Measurements from ENCODE around the gene HDAC7. TPM values are rescaled to one million over a fixed set of nuclear protein-coding genes. Genes with fewer than 3 reads are reported as not detected.

Gene HDAC7
- 10 to 100 TPM in 7 of 8 experiments, 1 to 10 TPM in 1; 9.8 to 43.8 (median 19.3) TPM for total RNA-seq

DNA sequence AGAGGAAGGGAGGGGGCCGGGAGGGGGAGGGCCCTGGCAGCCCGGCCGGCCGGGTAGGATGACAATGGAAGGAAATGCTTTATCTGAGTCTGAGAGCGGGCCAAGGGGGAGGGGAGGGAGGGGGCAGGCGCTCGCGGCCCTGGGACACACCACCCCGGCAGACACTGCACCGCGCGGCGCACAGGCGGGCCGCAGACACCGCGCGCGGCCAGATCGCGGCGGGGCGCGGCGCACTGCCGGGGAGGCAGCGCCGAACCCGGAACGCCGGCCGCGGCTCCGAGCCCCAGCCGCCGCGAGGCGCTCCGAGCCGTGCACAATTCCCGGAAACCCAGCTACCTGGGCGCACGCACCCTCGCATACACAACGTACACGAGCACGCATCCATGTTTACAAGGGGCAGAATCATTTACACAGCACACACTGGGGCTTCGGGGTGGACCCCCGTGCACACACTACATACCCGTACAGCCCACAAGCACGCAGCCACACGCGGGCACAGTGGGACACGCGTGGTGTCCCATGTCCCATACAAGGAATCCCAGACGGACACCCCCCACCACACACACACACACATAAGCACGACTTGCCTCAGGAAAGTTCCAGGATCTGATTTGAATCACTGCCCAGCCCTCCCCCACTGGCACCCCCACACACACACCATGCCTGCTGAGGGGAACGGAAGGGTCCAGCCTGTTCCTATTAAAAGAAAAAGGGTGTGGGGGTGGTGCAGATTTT, at the start of gene HDAC7:
HDAC7 (minus strand) TSS at position 8 of the 735 bp plus-strand sequence. CDS start 118 bp downstream, outside the sequence.
- 0% methylated on average over 3 to 7 of the region's 58 CpGs; no CpG with 5 or more reads in 7 of the 10 experiments for WGBS, 10 experiments

DNA sequence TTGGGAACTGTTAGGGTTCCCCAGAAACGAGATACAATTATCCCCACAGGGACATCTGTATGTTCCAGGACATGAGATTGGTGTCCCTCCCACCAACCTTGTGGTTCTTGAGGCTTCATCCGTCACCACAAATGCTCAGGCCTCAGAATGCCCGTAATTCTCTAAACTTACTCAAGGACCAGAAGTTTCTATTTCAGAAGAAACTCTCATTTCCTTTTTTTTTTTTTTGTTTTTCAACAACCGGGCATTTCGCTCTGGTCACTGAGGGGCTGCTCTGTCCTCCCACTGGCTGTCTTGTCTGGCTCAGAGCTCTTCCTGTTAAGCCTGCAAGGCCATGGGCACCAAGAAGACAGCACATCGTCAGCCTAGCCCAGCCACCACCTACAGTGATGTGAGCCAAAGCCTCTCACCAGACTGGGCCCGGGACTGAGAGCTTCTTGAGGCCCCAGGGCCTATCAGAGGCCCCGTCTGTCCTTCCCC, 48.9 kb upstream of the HDAC7 start:
- no peak for ATAC-seq (replicated peaks in 6 of 8)
- in situ Hi-C loops (cut with MboI; ENCODE audit: low pct_unique_long_range_greater_than_20kb in 2 of 9, low sequenced_read_pairs in 9 of 9, unreplicated experiment in 9 of 9) = no loop called here

More for the DNA sequence above, at the start of gene HDAC7:
- ATAC-seq (replicated peaks in 6 of 8) = peak; percentile 41 to 81 (median 74)
- Histone ChIP-seq H3K27ac (peak within 1 kb of the TSS; percentile 69 to 76), H3K4me1 (replicated peaks in 1 of 2) (peaks cover 28 to 34% of the 10 kb centered on the region in 2 donors), H3K4me3 (peak within 1 kb of the TSS; percentile 52 to 95 (median 91))
- in situ Hi-C loops (cut with MboI; ENCODE audit: low pct_unique_long_range_greater_than_20kb in 2 of 9, low sequenced_read_pairs in 9 of 9, unreplicated experiment in 9 of 9) = loop anchor here in 1 of 9 experiments (25.0 kb wide), 1 partner anchor 108 kb away; the partner anchor contains the start of gene RPAP3

DNA sequence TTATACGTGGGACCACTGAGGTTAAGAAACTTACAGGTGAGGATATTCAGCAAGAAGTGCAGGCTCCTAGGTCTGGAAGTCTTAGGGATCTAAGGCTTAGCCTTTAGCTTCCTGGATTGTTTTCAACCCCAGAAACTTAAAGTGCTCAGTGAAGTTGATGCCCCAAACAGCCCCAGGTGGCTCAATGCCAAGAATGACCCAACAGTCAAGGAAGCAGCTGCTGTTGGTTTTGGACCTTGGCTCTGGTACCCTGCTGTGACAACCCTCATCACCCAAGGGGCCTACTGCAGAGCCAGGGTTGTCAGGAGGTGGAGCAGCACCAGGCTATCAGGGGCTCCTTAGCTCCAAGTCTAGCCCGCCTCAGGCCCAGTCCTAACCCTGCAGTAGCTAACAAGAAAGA, 48.3 kb upstream of the HDAC7 start:
- Histone ChIP-seq H3K27ac (no peak overlapping the region), H3K4me3 (no peak overlapping the region), H3K4me1 (replicated peaks in 1 of 2) (no peaks in the 10 kb centered on the region)
- 60 to 100% (median 91%) methylated on average over 1 to 2 of the region's 2 CpGs; no CpG with 5 or more reads in 5 of the 10 experiments for WGBS, 10 experiments
- in situ Hi-C loops (cut with MboI; ENCODE audit: low pct_unique_long_range_greater_than_20kb in 2 of 9, low sequenced_read_pairs in 9 of 9, unreplicated experiment in 9 of 9) = no loop called here
- ATAC-seq (replicated peaks in 6 of 8) = no peak

More for the DNA sequence above, 48.9 kb upstream of the HDAC7 start:
- 40 to 92% (median 86%) methylated on average over 1 to 6 of the region's 8 CpGs; no CpG with 5 or more reads in 1 of the 10 experiments for WGBS, 10 experiments
- H3K27ac ChIP-seq = no peak overlapping the region
- no peak overlapping the region for H3K4me3 ChIP-seq
- no peaks in the 10 kb centered on the region for H3K4me1 ChIP-seq (replicated peaks in 1 of 2)

DNA sequence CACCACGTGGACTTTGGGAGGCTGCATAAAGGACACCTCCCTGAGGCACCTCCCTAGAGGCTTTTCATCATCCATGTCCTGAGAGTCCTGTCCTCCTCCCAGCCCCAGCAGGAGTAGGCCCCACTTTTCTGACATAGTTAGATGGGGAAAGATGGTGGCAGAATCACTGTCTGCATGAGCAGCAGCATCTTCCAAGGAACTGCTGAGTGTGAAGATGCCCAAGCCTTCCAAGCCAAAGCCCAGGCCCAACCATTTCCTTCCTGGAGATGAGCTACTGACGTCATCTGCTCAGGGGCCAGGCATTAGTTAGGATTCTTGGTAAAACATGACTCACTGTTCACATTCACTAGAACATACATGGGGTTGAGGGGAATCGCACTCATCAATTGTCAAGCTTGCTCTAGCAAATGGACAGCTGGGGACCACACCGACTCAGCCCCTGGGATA, 47.8 kb upstream of the HDAC7 start:
- 0 to 100% (median 82%) methylated on average over 1 to 2 of the region's 4 CpGs; no CpG with 5 or more reads in 5 of the 10 experiments for WGBS, 10 experiments
- in situ Hi-C loops (cut with MboI; ENCODE audit: low pct_unique_long_range_greater_than_20kb in 2 of 9, low sequenced_read_pairs in 9 of 9, unreplicated experiment in 9 of 9) = no loop called here
- no peak overlapping the region for H3K27ac ChIP-seq
- H3K4me3 ChIP-seq = no peak overlapping the region
- peak in 7 of 8 experiments; percentile 34 to 79 (median 73) for ATAC-seq (replicated peaks in 6 of 8)
- H3K4me1 ChIP-seq (replicated peaks in 1 of 2) = no peaks in the 10 kb centered on the region

DNA sequence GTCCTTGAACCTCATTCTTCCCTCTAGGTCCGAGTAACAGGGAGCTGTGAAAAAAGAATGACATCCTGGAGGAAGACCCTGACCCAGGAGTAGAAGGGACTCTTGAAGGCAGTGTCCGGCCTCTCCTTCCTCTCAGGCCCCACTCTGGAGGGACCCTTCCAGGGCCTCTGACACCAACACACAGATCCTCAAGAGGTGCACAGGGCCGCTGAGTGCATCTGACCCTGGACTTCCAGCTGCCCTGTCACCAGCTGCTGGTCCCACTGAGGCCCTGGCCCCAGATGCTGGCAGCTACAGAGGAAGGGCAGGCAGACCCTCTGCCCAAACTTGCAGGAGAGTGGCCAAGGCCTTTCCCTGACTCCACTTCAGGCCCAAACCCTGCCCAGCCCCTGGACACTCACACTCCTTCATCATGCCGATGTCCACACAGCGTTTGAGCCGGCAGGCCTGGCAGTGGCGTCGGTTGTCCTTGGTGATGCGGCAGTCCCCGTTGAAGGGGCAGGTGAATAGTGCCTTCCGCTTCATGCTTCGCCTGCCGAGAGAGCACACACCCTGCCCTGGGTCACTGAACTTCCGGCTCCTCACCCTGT, 45.0 kb upstream of the HDAC7 start:
- ATAC-seq (replicated peaks in 6 of 8) = no peak
- Histone ChIP-seq H3K4me3 (no peak overlapping the region), H3K27ac (no peak overlapping the region), H3K4me1 (replicated peaks in 1 of 2) (no peaks in the 10 kb centered on the region)
- in situ Hi-C loops (cut with MboI; ENCODE audit: low pct_unique_long_range_greater_than_20kb in 2 of 9, low sequenced_read_pairs in 9 of 9, unreplicated experiment in 9 of 9) = no loop called here
- 60 to 93% (median 90%) methylated on average over 1 to 9 of the region's 14 CpGs; no CpG with 5 or more reads in 7 of the 10 experiments for WGBS, 10 experiments

DNA sequence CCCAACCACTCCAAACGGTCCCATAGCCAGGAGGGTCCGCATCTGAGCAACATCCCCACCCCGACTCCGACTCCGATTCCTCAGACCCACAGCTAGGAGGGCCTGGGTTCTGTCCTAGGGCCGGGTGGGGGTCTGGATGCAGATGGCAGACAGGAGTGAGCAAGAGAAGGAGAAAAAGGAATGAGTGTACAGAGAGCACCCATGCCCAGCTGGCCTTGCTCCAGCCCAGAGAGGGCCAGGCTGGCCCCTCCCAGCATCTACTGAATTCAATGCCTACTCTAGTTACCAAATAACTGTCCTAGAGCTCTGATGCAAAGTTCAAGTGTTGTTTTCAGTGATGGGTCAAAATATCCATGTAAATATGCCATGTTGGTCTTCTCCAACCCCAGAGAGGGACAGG, 44.3 kb upstream of the HDAC7 start:
- WGBS, 10 experiments = 82% methylated on average over 6 of the region's 6 CpGs; no CpG with 5 or more reads in 9 of the 10 experiments
- Histone ChIP-seq H3K4me3 (no peak overlapping the region), H3K4me1 (replicated peaks in 1 of 2) (no peaks in the 10 kb centered on the region), H3K27ac (no peak overlapping the region)
- ATAC-seq (replicated peaks in 6 of 8) = peak in 1 of 8 experiments; percentile 34
- in situ Hi-C loops (cut with MboI; ENCODE audit: low pct_unique_long_range_greater_than_20kb in 2 of 9, low sequenced_read_pairs in 9 of 9, unreplicated experiment in 9 of 9) = no loop called here

DNA sequence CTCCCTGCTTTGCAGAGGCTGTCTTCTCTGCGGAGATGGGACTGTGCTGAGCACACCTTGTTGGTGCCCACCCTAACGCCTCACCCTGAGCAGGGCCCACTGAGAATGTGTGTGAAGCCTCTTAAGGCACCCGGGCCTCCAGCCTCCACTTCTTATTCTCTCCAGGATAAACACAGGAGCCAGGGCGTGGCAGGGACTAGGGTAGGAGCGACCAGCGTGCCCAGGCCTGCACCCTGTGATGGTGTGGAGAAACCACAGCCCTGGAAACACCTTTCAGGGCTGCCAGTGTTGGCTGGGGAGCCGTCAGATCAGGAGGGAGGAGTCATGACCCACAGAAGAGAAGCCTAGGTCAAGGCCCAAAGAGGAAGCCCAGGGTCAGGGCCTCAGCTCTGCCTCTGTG, 43.8 kb upstream of the HDAC7 start:
- in situ Hi-C loops (cut with MboI; ENCODE audit: low pct_unique_long_range_greater_than_20kb in 2 of 9, low sequenced_read_pairs in 9 of 9, unreplicated experiment in 9 of 9) = no loop called here

DNA sequence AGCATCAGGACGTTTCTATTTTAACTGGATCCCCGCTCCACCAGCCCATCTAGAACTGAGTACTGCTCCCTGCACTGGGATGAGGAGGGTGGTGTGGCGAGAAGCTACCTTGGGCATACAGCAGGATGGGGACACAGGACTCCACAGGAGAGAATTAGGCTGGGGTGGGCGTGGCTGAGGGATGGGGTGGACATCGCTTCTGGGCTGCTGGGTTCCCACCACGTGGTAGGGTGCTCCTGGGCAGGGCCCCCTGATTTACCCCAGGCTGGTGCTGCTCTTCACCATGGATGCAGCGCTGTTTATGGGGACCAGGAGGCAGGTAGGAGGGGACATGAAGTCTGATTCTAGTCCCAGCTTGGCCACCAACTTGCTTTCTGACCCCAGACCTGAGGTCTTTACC, 43.2 kb upstream of the HDAC7 start:
- Histone ChIP-seq H3K4me1 (replicated peaks in 1 of 2) (no peaks in the 10 kb centered on the region), H3K4me3 (no peak overlapping the region), H3K27ac (no peak overlapping the region)
- in situ Hi-C loops (cut with MboI; ENCODE audit: low pct_unique_long_range_greater_than_20kb in 2 of 9, low sequenced_read_pairs in 9 of 9, unreplicated experiment in 9 of 9) = no loop called here
- WGBS, 10 experiments = 40 to 83% (median 69%) methylated on average over 1 to 2 of the region's 7 CpGs; no CpG with 5 or more reads in 5 of the 10 experiments
- no peak for ATAC-seq (replicated peaks in 6 of 8)

More for the DNA sequence above, 43.8 kb upstream of the HDAC7 start:
- Histone ChIP-seq H3K27ac (no peak overlapping the region), H3K4me1 (replicated peaks in 1 of 2) (no peaks in the 10 kb centered on the region), H3K4me3 (no peak overlapping the region)
- WGBS, 10 experiments = 67 to 94% (median 73%) methylated on average over 3 of the region's 7 CpGs; no CpG with 5 or more reads in 7 of the 10 experiments
- no peak for ATAC-seq (replicated peaks in 6 of 8)

DNA sequence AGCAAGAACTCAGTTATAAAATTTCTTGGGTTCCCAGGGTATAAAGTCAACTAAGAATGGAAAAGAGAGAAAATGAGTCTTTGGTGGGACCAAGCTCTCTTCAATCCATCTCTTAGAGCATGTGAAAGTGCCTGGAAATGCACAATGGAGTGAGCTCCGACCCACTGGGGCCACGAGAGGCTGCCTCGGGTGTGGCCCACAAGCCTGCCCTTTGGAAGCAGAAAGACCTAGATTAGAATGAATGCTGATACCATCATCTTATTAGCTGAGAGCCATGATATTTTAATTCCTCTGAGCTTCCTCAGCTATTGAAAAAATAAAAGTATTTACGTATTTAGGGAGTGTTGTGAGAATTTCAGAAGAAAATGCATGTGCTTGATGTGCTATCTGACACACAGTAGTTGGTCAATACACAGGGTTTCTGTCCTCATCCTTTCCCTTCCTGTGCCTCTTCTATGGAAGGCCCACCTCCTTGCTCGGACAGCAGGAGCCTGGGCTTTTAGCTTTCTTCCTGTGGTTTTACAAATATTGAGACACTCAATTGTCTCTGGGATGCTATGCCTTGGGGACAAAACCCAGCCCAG, 42.6 kb upstream of the HDAC7 start:
- Histone ChIP-seq H3K4me3 (no peak overlapping the region), H3K4me1 (replicated peaks in 1 of 2) (no peaks in the 10 kb centered on the region), H3K27ac (no peak overlapping the region)
- 0 to 74% (median 50%) methylated on average over 1 to 5 of the region's 5 CpGs; no CpG with 5 or more reads in 3 of the 10 experiments for WGBS, 10 experiments
- in situ Hi-C loops (cut with MboI; ENCODE audit: low pct_unique_long_range_greater_than_20kb in 2 of 9, low sequenced_read_pairs in 9 of 9, unreplicated experiment in 9 of 9) = no loop called here
- peak in 3 of 8 experiments; percentile 73 to 83 (median 74) for ATAC-seq (replicated peaks in 6 of 8)

DNA sequence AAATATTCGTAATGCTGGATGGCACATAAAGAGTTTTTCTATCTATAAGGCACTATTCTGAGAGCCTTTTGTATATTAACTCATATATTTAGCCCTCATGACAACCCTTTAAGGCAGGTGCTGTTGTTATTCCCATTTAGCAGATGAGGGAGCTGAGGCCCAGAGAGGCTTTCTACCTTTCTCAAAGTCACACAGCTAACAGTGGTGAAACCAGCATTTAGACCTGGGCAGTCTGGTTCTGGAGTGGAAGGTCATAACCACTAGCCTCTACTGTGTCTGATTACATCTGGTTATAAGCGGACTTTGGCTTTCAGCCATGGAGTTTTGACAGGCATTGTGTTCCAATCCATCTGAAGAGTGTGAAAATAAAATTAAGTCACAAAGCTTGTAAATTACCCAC, 41.2 kb upstream of the HDAC7 start:
- H3K27ac ChIP-seq = no peak overlapping the region
- no peaks in the 10 kb centered on the region for H3K4me1 ChIP-seq (replicated peaks in 1 of 2)
- H3K4me3 ChIP-seq = no peak overlapping the region
- 75 to 90% (median 80%) methylated on average over 1 to 2 of the region's 2 CpGs; no CpG with 5 or more reads in 3 of the 10 experiments for WGBS, 10 experiments
- ATAC-seq (replicated peaks in 6 of 8) = no peak
- in situ Hi-C loops (cut with MboI; ENCODE audit: low pct_unique_long_range_greater_than_20kb in 2 of 9, low sequenced_read_pairs in 9 of 9, unreplicated experiment in 9 of 9) = no loop called here

DNA sequence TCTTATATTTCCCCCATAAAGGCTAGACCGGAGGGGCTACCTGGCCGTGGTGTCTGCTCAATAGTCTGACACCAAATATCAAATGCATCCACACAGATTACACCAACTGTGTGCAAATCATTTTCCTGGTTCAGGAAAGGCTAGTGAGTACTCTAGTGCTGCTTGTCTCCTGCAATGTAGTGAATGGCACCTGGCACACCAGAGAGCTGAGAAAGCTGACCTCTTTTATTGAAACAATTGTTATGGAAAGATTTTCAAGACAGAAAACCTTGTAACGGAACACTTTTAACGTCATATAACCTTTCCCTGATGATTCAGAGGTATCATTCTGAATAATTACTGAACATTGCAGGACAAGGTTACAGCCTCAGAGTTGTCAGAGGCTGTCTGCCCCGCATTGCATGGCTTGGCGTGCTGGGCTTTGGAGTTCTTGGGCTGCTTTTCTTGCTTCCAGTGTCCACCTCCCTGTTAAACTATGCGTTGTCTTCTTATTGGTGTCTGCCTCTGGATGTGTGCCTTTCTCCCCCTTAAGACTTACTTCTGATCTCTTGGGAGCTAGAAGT, 40.7 kb upstream of the HDAC7 start:
- Histone ChIP-seq H3K4me1 (replicated peaks in 1 of 2) (no peaks in the 10 kb centered on the region), H3K27ac (no peak overlapping the region), H3K4me3 (no peak overlapping the region)
- in situ Hi-C loops (cut with MboI; ENCODE audit: low pct_unique_long_range_greater_than_20kb in 2 of 9, low sequenced_read_pairs in 9 of 9, unreplicated experiment in 9 of 9) = no loop called here
- no peak for ATAC-seq (replicated peaks in 6 of 8)
- 78 to 100% (median 80%) methylated on average over 1 to 7 of the region's 7 CpGs; no CpG with 5 or more reads in 1 of the 10 experiments for WGBS, 10 experiments

DNA sequence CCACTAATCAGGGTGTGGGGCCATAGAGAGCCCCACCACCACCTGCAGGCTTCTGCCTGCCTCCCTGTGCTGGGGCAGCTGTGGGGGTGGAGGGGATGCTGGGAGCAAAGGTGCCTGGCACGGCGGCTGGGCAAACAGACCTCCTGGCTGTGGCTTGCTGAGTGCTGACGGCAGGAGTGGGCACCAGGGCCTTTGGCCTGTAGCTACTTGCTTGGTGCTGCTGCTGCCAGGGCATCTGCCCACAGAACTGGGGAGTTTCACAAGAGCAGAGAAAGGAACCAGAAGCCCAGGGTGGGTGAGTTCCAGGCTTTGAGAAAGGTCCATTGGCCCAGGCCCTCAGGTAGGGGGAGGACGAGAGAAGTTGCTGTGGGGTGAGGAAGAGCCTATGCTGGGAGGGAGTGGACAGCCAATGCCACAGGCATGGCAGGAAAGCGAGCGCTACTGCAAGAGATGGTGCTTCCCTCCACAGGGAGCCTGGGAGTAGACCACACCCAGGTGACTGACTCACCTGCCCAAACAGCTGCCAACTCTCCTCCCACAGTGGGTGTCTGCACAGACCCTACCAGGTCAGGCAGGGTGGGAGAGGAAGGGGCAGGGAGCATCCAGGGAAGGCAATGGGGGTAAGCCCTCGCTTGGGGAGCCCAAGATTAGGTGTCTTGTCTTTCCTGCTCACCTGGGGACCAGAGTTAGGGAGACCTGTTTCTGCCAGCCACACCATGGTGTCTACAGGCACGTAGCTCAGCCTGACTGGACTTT, 39.0 kb upstream of the HDAC7 start:
- 40 to 100% (median 70%) methylated on average over 1 to 4 of the region's 8 CpGs; no CpG with 5 or more reads in 6 of the 10 experiments for WGBS, 10 experiments
- peak in 1 of 8 experiments; percentile 3 for ATAC-seq (replicated peaks in 6 of 8)

More for the DNA sequence above, 39.0 kb upstream of the HDAC7 start:
- H3K27ac ChIP-seq = no peak overlapping the region
- in situ Hi-C loops (cut with MboI; ENCODE audit: low pct_unique_long_range_greater_than_20kb in 2 of 9, low sequenced_read_pairs in 9 of 9, unreplicated experiment in 9 of 9) = no loop called here
- H3K4me1 ChIP-seq (replicated peaks in 1 of 2) = no peaks in the 10 kb centered on the region
- no peak overlapping the region for H3K4me3 ChIP-seq

Measured in motor neuron (in vitro differentiated cells).